HepG2 (cell line): ENCODE measurements around the gene ABHD4. TPM values are rescaled to one million over a fixed set of nuclear protein-coding genes. Genes with fewer than 3 reads are reported as not detected.
A peak's percentile ranks its signal among the peaks of the same experiment; 100 is the strongest.

Source experiments
- CAMTA2 ChIP-seq: sonication (generic); formaldehyde crosslinking; IDR thresholded peaks from 2 replicates; pipeline ENCODE4 v1.4.0; 2020; ENCODE audit warnings: mild to moderate bottlenecking, missing genetic modification reagents, borderline replicate concordance
- ERF ChIP-seq: IDR thresholded peaks from 2 replicates; pipeline ENCODE4 v1.6.1; 2018; ENCODE audit warnings: missing biosample characterization, missing genetic modification reagents
- ETV6 ChIP-seq: sonication (generic); formaldehyde crosslinking; conservative IDR thresholded peaks from 2 replicates; pipeline ENCODE4 v1.4.0; 2020; ENCODE audit warnings: missing genetic modification reagents
- FLYWCH1 ChIP-seq: sonication (generic); formaldehyde crosslinking; IDR thresholded peaks from 2 replicates; pipeline ENCODE4 v1.8.1; 2023; ENCODE audit warnings: mild to moderate bottlenecking, missing genetic modification reagents
- FOXK1 ChIP-seq: sonication (generic); formaldehyde crosslinking; IDR thresholded peaks from 2 replicates; pipeline ENCODE4 v1.4.0; 2020; ENCODE audit warnings: low read depth, missing genetic modification reagents, borderline replicate concordance
- GZF1 ChIP-seq: sonication (generic); formaldehyde crosslinking; IDR thresholded peaks from 2 replicates; pipeline ENCODE4 v1.5.1; 2020; ENCODE audit warnings: mild to moderate bottlenecking, missing genetic modification reagents
- HMG20A ChIP-seq: IDR thresholded peaks from 2 replicates; pipeline ENCODE4 v1.6.1; 2016; ENCODE audit warnings: borderline replicate concordance
- PRDM15 ChIP-seq: sonication (generic); formaldehyde crosslinking; IDR thresholded peaks from 2 replicates; pipeline ENCODE4 v1.4.0; 2020; ENCODE audit warnings: missing genetic modification reagents
- SUZ12 ChIP-seq: fragments of 150-350 bp; IDR thresholded peaks from 2 replicates; pipeline ENCODE4 v1.6.1; 2014; ENCODE audit warnings: low read depth, low read length
- ZBTB33 ChIP-seq: sonication (generic); formaldehyde crosslinking; IDR thresholded peaks from 2 replicates; pipeline ENCODE4 v1.4.0; 2020; ENCODE audit warnings: missing genetic modification reagents
- ZNF18 ChIP-seq: sonication (generic); formaldehyde crosslinking; IDR thresholded peaks from 2 replicates; pipeline ENCODE4 v1.8.0; 2022; ENCODE audit warnings: mild to moderate bottlenecking, missing genetic modification reagents; ENCODE audit not compliant: insufficient replicate concordance
- ZNF234 ChIP-seq: sonication (generic); formaldehyde crosslinking; conservative IDR thresholded peaks from 2 replicates; pipeline ENCODE4 v1.5.1; 2020; ENCODE audit warnings: mild to moderate bottlenecking, missing genetic modification reagents
- ZNF335 ChIP-seq: sonication (generic); formaldehyde crosslinking; IDR thresholded peaks from 2 replicates; pipeline ENCODE4 v1.4.0; 2020; ENCODE audit warnings: missing genetic modification reagents
- ZNF777 ChIP-seq: sonication (generic); formaldehyde crosslinking; IDR thresholded peaks from 2 replicates; pipeline ENCODE4 v1.4.0; 2020; ENCODE audit warnings: missing genetic modification reagents
- polyA plus RNA-seq, 8 experiments: library from polyadenylated mRNA; depleted of rRNA in 3 of 8; stranded (reverse) in 7 of 8; unstranded in 1 of 8; fragments of >200 nt; fragmentation: Illumina TruSeq in 4 of 8; extraction: Trizol in 4 of 8; gene quantifications; 2 replicates each; pipeline versions ENCODE4 v1.2.1 to v1.2.3, GENCODE V29; 2011 to 2016; ENCODE audit warnings: low read depth in 4 of 8, missing spikeins in 1 of 8, mixed read lengths in 1 of 8; ENCODE audit not compliant: insufficient read depth in 1 of 8
- total RNA-seq, 5 experiments: library from RNA; depleted of rRNA; stranded (reverse); fragments of >200 nt; fragmentation: Illumina TruSeq; extraction: Trizol; gene quantifications; 2 replicates each; pipeline ENCODE4 v1.2.3, GENCODE V29; 2016; ENCODE audit warnings: low read depth in 1 of 5
- TF ChIP-seq, protein P1 (sequence below): sonication (generic); formaldehyde crosslinking; conservative IDR thresholded peaks from 2 replicates; pipeline ENCODE4 v1.4.0; 2020; ENCODE audit warnings: missing genetic modification reagents
- TF ChIP-seq, protein P2 (sequence below): sonication (generic); formaldehyde crosslinking; IDR thresholded peaks from 2 replicates; pipeline ENCODE4 v1.4.0; 2020; ENCODE audit warnings: missing genetic modification reagents, borderline replicate concordance
- TF ChIP-seq, protein P3 (sequence below): IDR thresholded peaks from 2 replicates; pipeline ENCODE4 v1.6.1; 2016; ENCODE audit warnings: low read depth, borderline replicate concordance

ABHD4 gene
- total and polyA plus RNA-seq, 2 of the 13 experiments (the other 11 are each of a cell fraction or from before 2014, with no cell fraction given) = 16.1 to 47.5 TPM

DNA sequence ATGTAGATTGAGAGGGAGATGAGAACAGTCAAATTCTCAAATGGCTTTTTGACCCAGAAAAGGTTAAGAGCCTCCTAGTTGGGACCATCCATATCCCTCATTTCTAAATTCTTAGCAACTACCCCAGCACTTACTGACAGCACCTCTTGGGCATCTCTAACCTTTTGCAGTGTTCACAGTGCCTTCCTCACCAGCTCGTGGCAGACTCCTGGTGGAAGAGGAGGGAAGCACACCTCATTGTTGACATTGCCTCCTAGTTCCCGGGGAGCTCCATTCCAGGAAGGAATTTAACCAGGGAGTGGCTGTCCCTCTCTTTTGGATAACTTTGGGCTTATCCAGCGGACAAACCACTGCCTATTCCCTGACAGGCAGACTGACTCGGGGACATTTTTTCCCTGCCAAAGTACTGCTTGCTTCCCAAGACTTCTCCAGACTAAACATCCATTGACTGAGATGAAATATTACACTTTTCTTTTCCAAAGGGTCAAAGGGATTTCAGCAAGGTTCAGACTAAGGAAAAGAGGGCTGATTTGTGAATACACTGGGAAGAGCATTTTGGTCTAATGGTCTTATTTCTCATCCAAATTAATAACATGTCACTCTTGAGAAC, 55.0 kb downstream of the ABHD4 start (continued):
- TF ChIP-seq ETV6 (no peak), ZBTB33 (peak; percentile 54), ZNF777 (CRISPR knock-in tag) (no peak), ZNF234 (CRISPR knock-in tag) (no peak), GZF1 (CRISPR knock-in tag) (no peak), FOXK1 (peak; percentile 90; the same call in 1 of the 2 replicates), HMG20A (CRISPR knock-in tag) (0 out of 2 replicates have a peak, but pooled peaks have one; percentile 35), ZNF18 (CRISPR knock-in tag) (no peak), ZNF335 (CRISPR knock-in tag) (peak; percentile 81; the same call in 1 of the 2 replicates), ERF (CRISPR knock-in tag) (peak; percentile 49; the same call in 1 of the 2 replicates), PRDM15 (CRISPR knock-in tag) (no peak; the same call in 1 of the 2 replicates), CAMTA2 (CRISPR knock-in tag) (no peak), SUZ12 (no peak), FLYWCH1 (CRISPR knock-in tag) (no peak)
- TF ChIP-seq, protein P1, sequence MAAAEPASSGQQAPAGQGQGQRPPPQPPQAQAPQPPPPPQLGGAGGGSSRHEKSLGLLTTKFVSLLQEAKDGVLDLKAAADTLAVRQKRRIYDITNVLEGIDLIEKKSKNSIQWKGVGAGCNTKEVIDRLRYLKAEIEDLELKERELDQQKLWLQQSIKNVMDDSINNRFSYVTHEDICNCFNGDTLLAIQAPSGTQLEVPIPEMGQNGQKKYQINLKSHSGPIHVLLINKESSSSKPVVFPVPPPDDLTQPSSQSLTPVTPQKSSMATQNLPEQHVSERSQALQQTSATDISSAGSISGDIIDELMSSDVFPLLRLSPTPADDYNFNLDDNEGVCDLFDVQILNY (CRISPR knock-in tag) = no peak
- TF ChIP-seq, protein P2, sequence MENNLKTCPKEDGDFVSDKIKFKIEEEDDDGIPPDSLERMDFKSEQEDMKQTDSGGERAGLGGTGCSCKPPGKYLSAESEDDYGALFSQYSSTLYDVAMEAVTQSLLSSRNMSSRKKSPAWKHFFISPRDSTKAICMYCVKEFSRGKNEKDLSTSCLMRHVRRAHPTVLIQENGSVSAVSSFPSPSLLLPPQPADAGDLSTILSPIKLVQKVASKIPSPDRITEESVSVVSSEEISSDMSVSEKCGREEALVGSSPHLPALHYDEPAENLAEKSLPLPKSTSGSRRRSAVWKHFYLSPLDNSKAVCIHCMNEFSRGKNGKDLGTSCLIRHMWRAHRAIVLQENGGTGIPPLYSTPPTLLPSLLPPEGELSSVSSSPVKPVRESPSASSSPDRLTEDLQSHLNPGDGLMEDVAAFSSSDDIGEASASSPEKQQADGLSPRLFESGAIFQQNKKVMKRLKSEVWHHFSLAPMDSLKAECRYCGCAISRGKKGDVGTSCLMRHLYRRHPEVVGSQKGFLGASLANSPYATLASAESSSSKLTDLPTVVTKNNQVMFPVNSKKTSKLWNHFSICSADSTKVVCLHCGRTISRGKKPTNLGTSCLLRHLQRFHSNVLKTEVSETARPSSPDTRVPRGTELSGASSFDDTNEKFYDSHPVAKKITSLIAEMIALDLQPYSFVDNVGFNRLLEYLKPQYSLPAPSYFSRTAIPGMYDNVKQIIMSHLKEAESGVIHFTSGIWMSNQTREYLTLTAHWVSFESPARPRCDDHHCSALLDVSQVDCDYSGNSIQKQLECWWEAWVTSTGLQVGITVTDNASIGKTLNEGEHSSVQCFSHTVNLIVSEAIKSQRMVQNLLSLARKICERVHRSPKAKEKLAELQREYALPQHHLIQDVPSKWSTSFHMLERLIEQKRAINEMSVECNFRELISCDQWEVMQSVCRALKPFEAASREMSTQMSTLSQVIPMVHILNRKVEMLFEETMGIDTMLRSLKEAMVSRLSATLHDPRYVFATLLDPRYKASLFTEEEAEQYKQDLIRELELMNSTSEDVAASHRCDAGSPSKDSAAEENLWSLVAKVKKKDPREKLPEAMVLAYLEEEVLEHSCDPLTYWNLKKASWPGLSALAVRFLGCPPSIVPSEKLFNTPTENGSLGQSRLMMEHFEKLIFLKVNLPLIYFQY (CRISPR knock-in tag) = 0 out of 2 replicates have a peak, but pooled peaks have one; percentile 35
- TF ChIP-seq, protein P3, sequence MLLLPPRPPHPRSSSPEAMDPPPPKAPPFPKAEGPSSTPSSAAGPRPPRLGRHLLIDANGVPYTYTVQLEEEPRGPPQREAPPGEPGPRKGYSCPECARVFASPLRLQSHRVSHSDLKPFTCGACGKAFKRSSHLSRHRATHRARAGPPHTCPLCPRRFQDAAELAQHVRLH (CRISPR knock-in tag) = 0 out of 2 replicates have a peak, but pooled peaks have one; percentile 40
